Keratinocyte (primary cell): ENCODE results near the gene SHISA4. TPM values are rescaled to one million over a fixed set of nuclear protein-coding genes. Genes with fewer than 3 reads are reported as not detected.
A peak's percentile ranks its signal among the peaks of the same experiment; 100 is the strongest.

Experiments used
- DNase-seq: peaks from one replicate; pipeline ENCODE4 v3.0.0-alpha.2; 2011; ENCODE audit warnings: low read depth, missing footprints, low spot score
- FAIRE-seq: peaks from 2 replicates; lab custom pipeline; 2011; peaks lifted over from hg19 to GRCh38; lab: Jason Lieb, UNC
- H2AFZ ChIP-seq: 2 replicates; pipeline ENCODE4 v1.6.0; 2012; ENCODE audit warnings: low read length, control low read depth, inconsistent platforms; ENCODE audit not compliant: control insufficient read depth
- H3K27ac ChIP-seq: 2 replicates; pipeline ENCODE4 v1.5.1; 2011; ENCODE audit warnings: low read length; ENCODE audit not compliant: control insufficient read depth, insufficient read depth
- H3K27me3 ChIP-seq: 3 replicates; pipeline ENCODE4 v1.6.0; 2011; ENCODE audit warnings: low read length; ENCODE audit not compliant: control insufficient read depth, insufficient read depth; ENCODE audit errors: extremely low read depth
- H3K36me3 ChIP-seq, 2 experiments: 2 replicates in 1 of 2; 3 replicates in 1 of 2; pipeline ENCODE4 v1.5.1; 2011; ENCODE audit warnings: low read length in 2 of 2, mild to moderate bottlenecking in 1 of 2; ENCODE audit not compliant: control insufficient read depth in 2 of 2, insufficient read depth in 2 of 2; ENCODE audit errors: extremely low read depth in 1 of 2
- H3K4me1 ChIP-seq: 3 replicates; pipeline ENCODE4 v1.5.1; 2011; ENCODE audit warnings: low read length; ENCODE audit not compliant: control insufficient read depth, insufficient read depth; ENCODE audit errors: extremely low read depth
- H3K4me2 ChIP-seq: 3 replicates; pipeline ENCODE4 v1.6.0; 2011; ENCODE audit warnings: low read depth, low read length; ENCODE audit not compliant: control insufficient read depth, insufficient read depth; ENCODE audit errors: extremely low read depth
- H3K4me3 ChIP-seq, 3 experiments: fragments of 200-600 bp in 1 of 3; sonication (generic) in 1 of 3; 2 replicates in 2 of 3; 3 replicates in 1 of 3; pipeline ENCODE4 v1.5.1; 2011 to 2016; ENCODE audit warnings: low read length in 3 of 3, mild to moderate bottlenecking in 3 of 3, control low read depth in 2 of 3, inconsistent platforms in 1 of 3, low read depth in 1 of 3, mixed read lengths in 1 of 3, mixed run types in 1 of 3, moderate library complexity in 1 of 3; ENCODE audit not compliant: control insufficient read depth in 2 of 3, insufficient read depth in 2 of 3; ENCODE audit errors: extremely low read depth in 1 of 3
- H3K79me2 ChIP-seq: 2 replicates; pipeline ENCODE4 v1.6.0; 2012; ENCODE audit warnings: low read length; ENCODE audit not compliant: control insufficient read depth, insufficient read depth
- H3K9ac ChIP-seq: 3 replicates; pipeline ENCODE4 v1.6.0; 2011; ENCODE audit warnings: low read length; ENCODE audit not compliant: control insufficient read depth, insufficient read depth; ENCODE audit errors: extremely low read depth
- H3K9me1 ChIP-seq: 3 replicates; pipeline ENCODE4 v1.6.0; 2011; ENCODE audit warnings: low read length; ENCODE audit not compliant: control insufficient read depth, insufficient read depth; ENCODE audit errors: extremely low read depth
- H3K9me3 ChIP-seq: 2 replicates; pipeline ENCODE4 v1.5.1; 2012; ENCODE audit warnings: low read depth, low read length; ENCODE audit not compliant: control insufficient read depth
- H4K20me1 ChIP-seq: 3 replicates; pipeline ENCODE4 v1.6.0; 2011; ENCODE audit warnings: low read length; ENCODE audit not compliant: control insufficient read depth, insufficient read depth; ENCODE audit errors: extremely low read depth
- EZH2 ChIP-seq: IDR thresholded peaks from one replicate; pipeline ENCODE4 v1.6.1; 2012; ENCODE audit warnings: inconsistent platforms, mild to moderate bottlenecking, low read length, moderate library complexity
- dilution Hi-C: fragments of 300-500 bp; cut with MboI; formaldehyde crosslinking; loops from one replicate; pipeline ENCODE4 v1.7.0; 2020; ENCODE audit warnings: low sequenced_read_pairs; ENCODE audit not compliant: extremely low pct_ligation_motif_present
- polyA plus RNA-seq, 5 experiments: library from polyadenylated mRNA; depleted of rRNA in 3 of 5; stranded (reverse) in 3 of 5; stranded (forward) in 1 of 5; unstranded in 1 of 5; fragments of >200 nt; gene quantifications; 1 replicate in 1 of 5; 2 replicates in 3 of 5; 3 replicates in 1 of 5; pipeline versions ENCODE4 v1.2.1 to v1.2.3, GENCODE V29; 2011 to 2012; ENCODE audit warnings: missing spikeins in 2 of 5, low read depth in 1 of 5, low replicate concordance in 1 of 5
- TF ChIP-seq, protein P1 (sequence below), 3 experiments: IDR thresholded peaks in 1 of 3; conservative IDR thresholded peaks in 1 of 3; optimal IDR thresholded peaks in 1 of 3; 2 replicates in 2 of 3; 3 replicates in 1 of 3; pipeline versions ENCODE3 to v1.5.1; 2011; ENCODE audit warnings: low read length in 3 of 3, mild to moderate bottlenecking in 3 of 3, moderate library complexity in 2 of 3, control low read depth in 1 of 3, inconsistent platforms in 1 of 3; ENCODE audit not compliant: insufficient read depth in 2 of 3; ENCODE audit errors: extremely low read depth in 1 of 3

Gene SHISA4
- polyA plus RNA-seq, 1 donor (not counting 4 experiments of a cell fraction or from before 2014, with no cell fraction given) = 2.2 TPM

DNA sequence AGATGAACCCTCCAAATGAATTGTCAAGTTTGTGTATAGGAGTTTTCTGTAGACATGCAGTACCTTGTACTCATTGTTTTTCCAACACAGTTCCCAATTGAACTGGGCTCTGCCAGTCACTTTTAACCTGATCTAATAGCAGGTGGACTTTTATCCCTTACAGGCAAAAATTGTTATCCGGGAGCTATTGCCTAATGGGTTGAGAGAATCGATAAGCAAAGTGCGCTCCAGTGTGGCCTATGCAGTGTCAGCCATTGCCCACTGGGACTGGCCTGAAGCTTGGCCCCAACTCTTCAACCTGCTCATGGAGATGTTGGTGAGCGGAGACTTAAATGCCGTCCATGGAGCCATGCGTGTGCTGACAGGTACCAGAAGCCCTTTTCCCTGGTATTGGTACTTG lies 40.5 kb upstream of the SHISA4 start:
- no peak overlapping the region for H3K27ac ChIP-seq
- H4K20me1 ChIP-seq = no peaks in the 10 kb centered on the region
- no peaks in the 10 kb centered on the region for H3K9me3 ChIP-seq
- H3K79me2 ChIP-seq = peaks cover 43% of the 10 kb centered on the region
- H3K9me1 ChIP-seq = peaks cover 3% of the 10 kb centered on the region
- peak; percentile 9 for FAIRE-seq
- H3K4me2 ChIP-seq = no peak overlapping the region
- no peaks in the 10 kb centered on the region for H3K27me3 ChIP-seq
- no peak for DNase-seq
- no peak overlapping the region for H3K9ac ChIP-seq
- no peak for TF ChIP-seq EZH2
- TF ChIP-seq, protein P1, sequence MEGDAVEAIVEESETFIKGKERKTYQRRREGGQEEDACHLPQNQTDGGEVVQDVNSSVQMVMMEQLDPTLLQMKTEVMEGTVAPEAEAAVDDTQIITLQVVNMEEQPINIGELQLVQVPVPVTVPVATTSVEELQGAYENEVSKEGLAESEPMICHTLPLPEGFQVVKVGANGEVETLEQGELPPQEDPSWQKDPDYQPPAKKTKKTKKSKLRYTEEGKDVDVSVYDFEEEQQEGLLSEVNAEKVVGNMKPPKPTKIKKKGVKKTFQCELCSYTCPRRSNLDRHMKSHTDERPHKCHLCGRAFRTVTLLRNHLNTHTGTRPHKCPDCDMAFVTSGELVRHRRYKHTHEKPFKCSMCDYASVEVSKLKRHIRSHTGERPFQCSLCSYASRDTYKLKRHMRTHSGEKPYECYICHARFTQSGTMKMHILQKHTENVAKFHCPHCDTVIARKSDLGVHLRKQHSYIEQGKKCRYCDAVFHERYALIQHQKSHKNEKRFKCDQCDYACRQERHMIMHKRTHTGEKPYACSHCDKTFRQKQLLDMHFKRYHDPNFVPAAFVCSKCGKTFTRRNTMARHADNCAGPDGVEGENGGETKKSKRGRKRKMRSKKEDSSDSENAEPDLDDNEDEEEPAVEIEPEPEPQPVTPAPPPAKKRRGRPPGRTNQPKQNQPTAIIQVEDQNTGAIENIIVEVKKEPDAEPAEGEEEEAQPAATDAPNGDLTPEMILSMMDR (optimal IDR thresholded peaks at IDR 0.05 in 1 of 3, IDR thresholded peaks at IDR 0.05 in 1 of 3, conservative IDR thresholded peaks at IDR 0.05 in 1 of 3; ENCODE audit: extremely low read depth in 1 of 3, insufficient read depth in 2 of 3, low read length in 3 of 3) = no peak
- H3K4me1 ChIP-seq = peaks cover 39% of the 10 kb centered on the region
- no peak overlapping the region for H2AFZ ChIP-seq
- dilution Hi-C loops = no loop called here
- H3K36me3 ChIP-seq = peaks cover 13 to 18% of the 10 kb centered on the region in 2 experiments
- H3K4me3 ChIP-seq = no peak overlapping the region

DNA sequence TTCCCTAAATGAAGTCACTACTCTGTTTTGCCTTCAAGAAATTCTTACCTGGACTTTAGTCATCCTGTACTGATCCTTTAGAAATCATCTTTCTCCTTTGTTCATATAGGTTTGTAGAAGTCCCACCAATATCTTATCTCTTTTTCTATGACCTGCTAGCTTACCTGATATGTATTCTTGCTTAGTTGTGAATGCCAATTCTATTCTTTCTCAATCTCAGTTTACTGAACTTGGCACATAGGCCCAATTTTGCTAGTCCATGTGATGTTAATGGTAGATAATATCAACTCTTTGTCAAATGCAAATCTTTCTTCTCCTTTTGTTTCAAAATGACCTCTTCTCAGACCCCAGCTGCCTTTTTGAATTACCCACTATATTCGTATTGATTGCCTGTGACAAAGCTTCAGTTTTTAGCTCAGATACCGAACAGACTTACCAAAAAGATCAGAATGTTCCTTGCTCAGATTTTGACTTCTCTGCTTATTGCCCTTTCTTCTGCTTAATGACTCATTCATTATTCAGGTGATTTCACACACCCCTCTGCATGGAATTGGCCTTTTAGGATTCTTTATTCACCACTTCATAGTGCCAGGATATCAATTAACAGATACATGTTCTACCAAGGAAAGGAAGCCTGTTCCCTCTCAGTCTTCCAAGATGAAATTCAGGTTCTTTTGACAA lies 39.2 kb upstream of the SHISA4 start:
- peak overlapping the region; percentile 72 for H3K4me2 ChIP-seq
- peak overlapping the region; percentile 28 for H3K9ac ChIP-seq
- peaks cover 3% of the 10 kb centered on the region for H3K9me1 ChIP-seq
- FAIRE-seq = no peak
- H3K27ac ChIP-seq = peak overlapping the region; percentile 72
- no peak overlapping the region for H2AFZ ChIP-seq
- peaks cover 14 to 23% of the 10 kb centered on the region in 2 experiments for H3K36me3 ChIP-seq
- no peak for DNase-seq
- peak overlapping the region in 2 of 3 experiments; percentile 24 to 30 for H3K4me3 ChIP-seq
- dilution Hi-C loops = no loop called here
- H3K9me3 ChIP-seq = no peaks in the 10 kb centered on the region
- no peaks in the 10 kb centered on the region for H4K20me1 ChIP-seq
- H3K27me3 ChIP-seq = no peaks in the 10 kb centered on the region
- peaks cover 31% of the 10 kb centered on the region for H3K79me2 ChIP-seq
- H3K4me1 ChIP-seq = peaks cover 39% of the 10 kb centered on the region
- TF ChIP-seq, protein P1 (optimal IDR thresholded peaks at IDR 0.05 in 1 of 3, IDR thresholded peaks at IDR 0.05 in 1 of 3, conservative IDR thresholded peaks at IDR 0.05 in 1 of 3; ENCODE audit: extremely low read depth in 1 of 3, insufficient read depth in 2 of 3, low read length in 3 of 3) = no peak
- no peak for TF ChIP-seq EZH2
